Measurements from ENCODE around the gene MMD.

- TF ChIP-seq, protein P1, sequence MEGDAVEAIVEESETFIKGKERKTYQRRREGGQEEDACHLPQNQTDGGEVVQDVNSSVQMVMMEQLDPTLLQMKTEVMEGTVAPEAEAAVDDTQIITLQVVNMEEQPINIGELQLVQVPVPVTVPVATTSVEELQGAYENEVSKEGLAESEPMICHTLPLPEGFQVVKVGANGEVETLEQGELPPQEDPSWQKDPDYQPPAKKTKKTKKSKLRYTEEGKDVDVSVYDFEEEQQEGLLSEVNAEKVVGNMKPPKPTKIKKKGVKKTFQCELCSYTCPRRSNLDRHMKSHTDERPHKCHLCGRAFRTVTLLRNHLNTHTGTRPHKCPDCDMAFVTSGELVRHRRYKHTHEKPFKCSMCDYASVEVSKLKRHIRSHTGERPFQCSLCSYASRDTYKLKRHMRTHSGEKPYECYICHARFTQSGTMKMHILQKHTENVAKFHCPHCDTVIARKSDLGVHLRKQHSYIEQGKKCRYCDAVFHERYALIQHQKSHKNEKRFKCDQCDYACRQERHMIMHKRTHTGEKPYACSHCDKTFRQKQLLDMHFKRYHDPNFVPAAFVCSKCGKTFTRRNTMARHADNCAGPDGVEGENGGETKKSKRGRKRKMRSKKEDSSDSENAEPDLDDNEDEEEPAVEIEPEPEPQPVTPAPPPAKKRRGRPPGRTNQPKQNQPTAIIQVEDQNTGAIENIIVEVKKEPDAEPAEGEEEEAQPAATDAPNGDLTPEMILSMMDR (IDR thresholded peaks at IDR 0.05): no peak
- no peak for TF ChIP-seq POLR2A (IDR thresholded peaks at IDR 0.05)
These were observed 66.7 kb downstream of the MMD start for GRCh38 chr17:55354941-55355340.

Measured in heart left ventricle (tissue), 13 donors.